T-helper 1 cell treated with Interleukin-12 subunit alpha and Interleukin-12 subunit beta and Interleukin-4 antibody, amounts not matched to agents 30 μg/mL and 1 μg/mL, for 36 hours (primary cell): ENCODE results near the gene STK11IP.
"Not testable (repeated sequence)": the region's sequence is repeated elsewhere in the genome, so short reads cannot be mapped to it uniquely, and the experiment has no call there.

ENCODE experiments used
- H3K27ac Mint-ChIP-seq: one replicate; pipeline ENCODE4 v1.8.0; 2021; ENCODE audit warnings: mild to moderate bottlenecking, mixed read lengths
- H3K27me3 Mint-ChIP-seq: one replicate; pipeline ENCODE4 v1.8.0; 2021; ENCODE audit warnings: low read depth, mixed read lengths
- H3K36me3 Mint-ChIP-seq: one replicate; pipeline ENCODE4 v1.8.0; 2021; ENCODE audit warnings: low read depth, mixed read lengths
- H3K4me1 Mint-ChIP-seq: one replicate; pipeline ENCODE4 v1.8.0; 2021; ENCODE audit warnings: low read depth, mixed read lengths
- H3K4me3 Mint-ChIP-seq: one replicate; pipeline ENCODE4 v1.8.0; 2021; ENCODE audit warnings: mild to moderate bottlenecking, moderate library complexity, mixed read lengths
- H3K9me3 Mint-ChIP-seq: one replicate; pipeline ENCODE4 v1.8.0; 2021; ENCODE audit warnings: mixed read lengths

STK11IP gene

DNA sequence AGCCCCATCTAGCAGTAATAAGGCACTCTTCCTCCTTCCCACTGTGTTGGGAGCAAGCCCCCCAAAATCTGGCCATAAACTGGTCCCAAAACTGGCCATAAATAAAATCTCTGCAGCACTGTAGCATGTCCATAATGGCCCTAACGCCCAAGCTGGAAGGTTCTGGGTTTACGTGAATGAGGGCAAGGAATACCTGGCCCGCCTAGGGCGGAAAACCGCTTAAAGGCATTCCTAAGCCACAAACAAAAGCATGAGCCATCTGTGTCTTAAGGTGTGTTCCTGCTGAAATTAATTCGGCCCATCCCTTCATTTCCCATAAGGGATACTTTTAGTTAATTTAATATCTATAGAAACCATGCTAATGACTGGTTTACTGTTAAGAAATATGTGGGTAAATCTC lies 54.0 kb downstream of the STK11IP start:
- not testable (repeated sequence) for H3K9me3 Mint-ChIP-seq, H3K36me3 Mint-ChIP-seq, H3K4me3 Mint-ChIP-seq, H3K27ac Mint-ChIP-seq, H3K4me1 Mint-ChIP-seq
- peaks cover 37% of the 10 kb centered on the region for H3K27me3 Mint-ChIP-seq

- Mint-ChIP-seq H3K27me3 (peaks cover 42% of the 10 kb centered on the region), H3K27ac (no peak overlapping the region), H3K36me3 (no peaks in the 10 kb centered on the region), H3K4me3 (no peak overlapping the region), H3K4me1 (no peaks in the 10 kb centered on the region), H3K9me3 (no peaks in the 10 kb centered on the region)
Measured at GRCh38 chr2:219656526-219656925, 58.9 kb downstream of the STK11IP start.

- no peak overlapping the region for H3K27ac Mint-ChIP-seq
- peaks cover 30% of the 10 kb centered on the region for H3K27me3 Mint-ChIP-seq
- no peaks in the 10 kb centered on the region for H3K9me3 Mint-ChIP-seq
- no peak overlapping the region for H3K4me3 Mint-ChIP-seq
- no peaks in the 10 kb centered on the region for H3K4me1 Mint-ChIP-seq
- no peaks in the 10 kb centered on the region for H3K36me3 Mint-ChIP-seq
Measured at GRCh38 chr2:219658196-219658846, 60.7 kb downstream of the STK11IP start.

DNA sequence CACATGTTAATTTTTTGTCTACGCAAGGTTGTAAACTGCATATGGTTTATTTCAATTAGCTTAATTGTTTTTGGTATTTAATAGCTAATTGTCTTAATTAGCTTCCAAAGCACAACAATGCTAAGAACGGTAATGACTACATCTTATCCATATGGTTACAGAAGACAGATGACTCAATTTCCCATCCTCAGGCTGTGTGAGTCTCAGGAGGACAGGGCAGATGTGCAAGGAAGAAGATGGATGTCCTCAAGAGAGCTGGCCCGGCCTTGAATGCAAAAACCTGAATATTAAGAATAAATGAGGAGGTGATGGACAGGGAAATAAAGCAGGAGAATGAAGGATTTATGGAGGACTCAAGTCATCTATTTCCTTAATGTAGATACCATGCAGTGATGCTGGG lies 61.2 kb downstream of the STK11IP start:
- Mint-ChIP-seq H3K36me3 (no peaks in the 10 kb centered on the region), H3K4me1 (no peaks in the 10 kb centered on the region), H3K9me3 (no peaks in the 10 kb centered on the region), H3K4me3 (no peak overlapping the region), H3K27me3 (peaks cover 25% of the 10 kb centered on the region), H3K27ac (no peak overlapping the region)

DNA sequence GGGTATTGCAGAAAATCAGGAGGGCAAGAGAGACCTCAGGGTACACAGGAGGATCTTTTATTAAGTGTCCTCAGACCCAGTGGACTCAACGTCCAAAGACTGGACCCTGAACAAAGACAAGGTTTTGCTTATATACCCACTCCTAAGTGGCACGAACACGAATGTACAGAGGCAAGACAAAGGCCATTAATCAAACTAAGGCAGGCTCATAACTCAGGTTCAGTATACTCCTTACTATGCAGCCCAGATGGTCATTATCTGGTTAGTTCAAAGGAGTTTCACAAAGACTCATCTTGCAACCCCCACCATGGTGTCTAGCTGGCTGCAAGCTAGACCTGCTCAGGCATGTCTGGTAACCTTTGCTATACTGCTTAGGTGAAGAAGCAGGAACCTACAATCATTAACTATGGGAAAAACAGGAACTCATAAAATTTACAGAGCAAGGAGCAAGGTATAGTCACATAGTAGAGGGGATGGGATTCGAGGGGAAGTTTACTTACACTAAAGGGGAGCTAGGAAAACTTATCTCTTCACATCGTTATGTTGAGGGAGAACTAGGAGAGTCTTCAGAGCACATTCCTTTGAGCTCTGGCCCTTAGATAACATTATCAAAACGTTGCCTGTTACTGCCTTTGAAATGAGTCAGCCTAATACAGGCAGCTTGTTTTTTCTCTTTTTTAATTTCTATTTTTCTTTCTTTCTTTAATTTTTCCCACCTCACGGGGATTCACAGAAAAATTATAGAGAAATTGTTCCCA lies 63.7 kb downstream of the STK11IP start:
- Mint-ChIP-seq H3K4me1 (no peaks in the 10 kb centered on the region), H3K4me3 (no peak overlapping the region), H3K9me3 (no peaks in the 10 kb centered on the region), H3K27ac (no peak overlapping the region), H3K27me3 (peaks cover 15% of the 10 kb centered on the region), H3K36me3 (no peaks in the 10 kb centered on the region)

- Mint-ChIP-seq H3K36me3 (no peaks in the 10 kb centered on the region), H3K4me3 (no peak overlapping the region), H3K9me3 (no peaks in the 10 kb centered on the region), H3K27me3 (peaks cover 10% of the 10 kb centered on the region), H3K27ac (no peak overlapping the region), H3K4me1 (no peaks in the 10 kb centered on the region)
Measured at GRCh38 chr2:219661955-219662395, 64.3 kb downstream of the STK11IP start.

- H3K27me3 Mint-ChIP-seq: peaks cover 10% of the 10 kb centered on the region
- no peaks in the 10 kb centered on the region for H3K36me3 Mint-ChIP-seq
- no peak overlapping the region for H3K4me3 Mint-ChIP-seq
- H3K27ac Mint-ChIP-seq: no peak overlapping the region
- no peaks in the 10 kb centered on the region for H3K4me1 Mint-ChIP-seq
- no peaks in the 10 kb centered on the region for H3K9me3 Mint-ChIP-seq
Measured at GRCh38 chr2:219662566-219662965, 64.9 kb downstream of the STK11IP start.

GRCh38 chr2:219663116-219663762 lies 65.6 kb downstream of the STK11IP start:
- no peak overlapping the region for H3K27ac Mint-ChIP-seq
- peaks cover 5% of the 10 kb centered on the region for H3K27me3 Mint-ChIP-seq
- H3K4me1 Mint-ChIP-seq: no peaks in the 10 kb centered on the region

GRCh38 chr2:219664041-219664440 lies 66.4 kb downstream of the STK11IP start:
- Mint-ChIP-seq H3K4me3 (no peak overlapping the region), H3K36me3 (no peaks in the 10 kb centered on the region), H3K27me3 (peaks cover 3% of the 10 kb centered on the region), H3K27ac (no peak overlapping the region), H3K4me1 (no peaks in the 10 kb centered on the region), H3K9me3 (no peaks in the 10 kb centered on the region)

More at GRCh38 chr2:219663116-219663762, 65.6 kb downstream of the STK11IP start:
- H3K36me3 Mint-ChIP-seq: no peaks in the 10 kb centered on the region
- H3K4me3 Mint-ChIP-seq: no peak overlapping the region
- no peaks in the 10 kb centered on the region for H3K9me3 Mint-ChIP-seq

DNA sequence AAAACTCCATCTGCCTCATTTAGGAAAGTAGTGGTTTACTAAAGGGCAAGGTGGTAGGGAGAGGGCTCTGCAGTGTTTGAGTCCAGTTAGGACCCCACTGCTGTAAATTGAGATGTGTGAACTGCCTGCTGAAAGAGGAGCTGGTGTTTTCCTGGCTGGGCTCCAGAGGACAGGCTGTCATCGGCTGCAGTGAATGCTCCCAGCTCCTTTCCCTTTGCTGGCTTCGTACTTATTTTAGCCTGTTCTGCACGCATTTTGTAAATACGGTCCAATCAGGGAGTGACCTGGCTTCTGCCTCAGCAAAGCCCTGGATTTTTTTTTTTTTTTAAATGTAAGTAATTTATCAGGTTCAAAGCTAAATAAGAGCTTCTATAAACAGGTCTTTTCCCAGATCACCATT lies 67.3 kb downstream of the STK11IP start:
- Mint-ChIP-seq H3K9me3 (no peaks in the 10 kb centered on the region), H3K4me1 (no peaks in the 10 kb centered on the region), H3K27ac (no peak overlapping the region), H3K27me3 (peaks cover 10% of the 10 kb centered on the region), H3K4me3 (no peak overlapping the region), H3K36me3 (no peaks in the 10 kb centered on the region)

GRCh38 chr2:219665926-219666325 lies 68.3 kb downstream of the STK11IP start:
- Mint-ChIP-seq H3K36me3 (no peaks in the 10 kb centered on the region), H3K9me3 (no peaks in the 10 kb centered on the region), H3K4me1 (no peaks in the 10 kb centered on the region), H3K27ac (no peak overlapping the region), H3K4me3 (no peak overlapping the region), H3K27me3 (peaks cover 7% of the 10 kb centered on the region)
